CD14-positive monocyte (primary cell): ENCODE measurements around the gene DRGX. TPM values are rescaled to one million over a fixed set of nuclear protein-coding genes. Genes with fewer than 3 reads are reported as not detected.

Experiments used
- DNase-seq, 3 donors: peaks; one replicate each; pipeline ENCODE4 v3.0.0-alpha.2; 2011 to 2022
- H2AFZ ChIP-seq: 2 replicates; pipeline ENCODE4 v1.6.0; 2012; ENCODE audit warnings: mild to moderate bottlenecking, low read depth, low read length, inconsistent platforms; ENCODE audit not compliant: insufficient read depth, poor library complexity, severe bottlenecking
- H3K27ac ChIP-seq, 2 donors: 1 replicate in 1 of 2; 2 replicates in 1 of 2; pipeline ENCODE4 v1.5.1; 2012 to 2013; ENCODE audit warnings: low read length in 2 of 2, control low read depth in 1 of 2, inconsistent platforms in 1 of 2, low read depth in 1 of 2, mild to moderate bottlenecking in 1 of 2
- H3K27me3 ChIP-seq, 2 donors: one replicate each; pipeline versions ENCODE4 v1.6.0 to v1.6.1; 2011 to 2013; ENCODE audit warnings: low read length in 2 of 2; ENCODE audit not compliant: control insufficient read depth in 2 of 2, insufficient read depth in 2 of 2
- H3K36me3 ChIP-seq, 2 donors: replicated peaks in 1 of 2; 1 replicate in 1 of 2; 2 replicates in 1 of 2; pipeline versions ENCODE4 v1.5.1 to v1.6.1; 2012 to 2013; ENCODE audit warnings: low read length in 2 of 2, control low read depth in 1 of 2, inconsistent platforms in 1 of 2, mild to moderate bottlenecking in 1 of 2; ENCODE audit not compliant: insufficient read depth in 2 of 2, control insufficient read depth in 1 of 2
- H3K4me1 ChIP-seq, 2 donors: 1 replicate in 1 of 2; 2 replicates in 1 of 2; pipeline versions ENCODE4 v1.5.1 to v1.6.1; 2012 to 2013; ENCODE audit warnings: low read length in 2 of 2, control low read depth in 1 of 2, inconsistent platforms in 1 of 2, mild to moderate bottlenecking in 1 of 2, moderate library complexity in 1 of 2; ENCODE audit not compliant: insufficient read depth in 2 of 2, control insufficient read depth in 1 of 2
- H3K4me2 ChIP-seq: replicated peaks from 2 replicates; pipeline ENCODE3; 2012; ENCODE audit warnings: low read length, moderate library complexity, mild to moderate bottlenecking; ENCODE audit not compliant: poor library complexity, severe bottlenecking; ENCODE audit errors: extremely low read depth
- H3K4me3 ChIP-seq, 3 experiments: fragments of 200-600 bp in 1 of 3; sonication (generic) in 1 of 3; replicated peaks in 1 of 3; 1 replicate in 2 of 3; 2 replicates in 1 of 3; pipeline ENCODE4 v1.5.1; 2011 to 2013; ENCODE audit warnings: low read length in 3 of 3, mild to moderate bottlenecking in 3 of 3, control low read depth in 2 of 3, low read depth in 2 of 3, inconsistent platforms in 1 of 3, moderate library complexity in 1 of 3
- H3K79me2 ChIP-seq: 2 replicates; pipeline ENCODE4 v1.6.0; 2012; ENCODE audit warnings: mild to moderate bottlenecking, control low read depth, inconsistent platforms, low read length, moderate library complexity; ENCODE audit not compliant: insufficient read depth
- H3K9ac ChIP-seq: 2 replicates; pipeline ENCODE4 v1.6.0; 2017; ENCODE audit warnings: low read length, mild to moderate bottlenecking; ENCODE audit not compliant: insufficient read depth, poor library complexity, severe bottlenecking
- H3K9me3 ChIP-seq, 2 donors: replicated peaks in 1 of 2; 1 replicate in 1 of 2; 2 replicates in 1 of 2; pipeline versions ENCODE4 v1.5.1 to v1.6.1; 2012 to 2013; ENCODE audit warnings: low read length in 2 of 2, control low read depth in 1 of 2; ENCODE audit not compliant: control insufficient read depth in 1 of 2, insufficient read depth in 1 of 2
- H4K20me1 ChIP-seq: 2 replicates; pipeline ENCODE4 v1.6.0; 2012; ENCODE audit warnings: mild to moderate bottlenecking, low read length, control low read depth, moderate library complexity; ENCODE audit not compliant: insufficient read depth
- H3K27ac Mint-ChIP-seq, 7 donors: one replicate each; pipeline ENCODE4 v1.8.0; 2020; ENCODE audit warnings: mild to moderate bottlenecking in 7 of 7, mixed read lengths in 7 of 7, moderate library complexity in 6 of 7, inconsistent platforms in 2 of 7
- H3K27me3 Mint-ChIP-seq, 3 donors: one replicate each; pipeline ENCODE4 v1.8.0; 2021 to 2022; ENCODE audit warnings: low read depth in 3 of 3, mild to moderate bottlenecking in 3 of 3, mixed read lengths in 3 of 3, moderate library complexity in 3 of 3, inconsistent platforms in 1 of 3
- H3K36me3 Mint-ChIP-seq, 2 donors: one replicate each; pipeline ENCODE4 v1.8.0; 2020; ENCODE audit warnings: mixed read lengths in 2 of 2, inconsistent platforms in 1 of 2, mild to moderate bottlenecking in 1 of 2
- H3K4me1 Mint-ChIP-seq: one replicate; pipeline ENCODE4 v1.8.0; 2020; ENCODE audit warnings: mild to moderate bottlenecking, mixed read lengths
- H3K4me3 Mint-ChIP-seq, 2 donors: one replicate each; pipeline ENCODE4 v1.8.0; 2020; ENCODE audit warnings: mild to moderate bottlenecking in 2 of 2, mixed read lengths in 2 of 2, moderate library complexity in 1 of 2
- H3K9me3 Mint-ChIP-seq, 7 donors: one replicate each; pipeline ENCODE4 v1.8.0; 2020 to 2022; ENCODE audit warnings: mixed read lengths in 7 of 7, mild to moderate bottlenecking in 6 of 7, moderate library complexity in 6 of 7, inconsistent platforms in 2 of 7
- WGBS: methylation state at CpG from one replicate; pipeline ENCODE4 v1.1.5; 2013; ENCODE audit warnings: missing lambda C conversion rate; ENCODE audit not compliant: insufficient coverage; 5-methylcytosine and 5-hydroxymethylcytosine counted together
- intact Hi-C, 2 donors: fragments of 100-400 bp; cut with micrococcal nuclease; formaldehyde crosslinking; loops; one replicate each; pipeline versions ENCODE4 v1.15.0 to v1.15.1; 2023
- polyA plus RNA-seq, 3 donors: library from polyadenylated mRNA; depleted of rRNA in 1 of 3; unstranded in 2 of 3; stranded (reverse) in 1 of 3; fragments of 300-500 nt in 2 of 3; fragments of >200 nt in 1 of 3; fragmentation: Illumina TruSeq in 2 of 3; gene quantifications; 1 replicate in 2 of 3; 2 replicates in 1 of 3; pipeline ENCODE4 v1.2.3, GENCODE V29; 2012 to 2021
- TF ChIP-seq, protein P1 (sequence below): fragments of 200-600 bp; IDR thresholded peaks from one replicate; pipeline ENCODE4 v1.8.0; 2022; ENCODE audit warnings: antibody characterized with exemption, mild to moderate bottlenecking

Gene DRGX
- polyA plus RNA-seq, 3 donors: not detected

DNA sequence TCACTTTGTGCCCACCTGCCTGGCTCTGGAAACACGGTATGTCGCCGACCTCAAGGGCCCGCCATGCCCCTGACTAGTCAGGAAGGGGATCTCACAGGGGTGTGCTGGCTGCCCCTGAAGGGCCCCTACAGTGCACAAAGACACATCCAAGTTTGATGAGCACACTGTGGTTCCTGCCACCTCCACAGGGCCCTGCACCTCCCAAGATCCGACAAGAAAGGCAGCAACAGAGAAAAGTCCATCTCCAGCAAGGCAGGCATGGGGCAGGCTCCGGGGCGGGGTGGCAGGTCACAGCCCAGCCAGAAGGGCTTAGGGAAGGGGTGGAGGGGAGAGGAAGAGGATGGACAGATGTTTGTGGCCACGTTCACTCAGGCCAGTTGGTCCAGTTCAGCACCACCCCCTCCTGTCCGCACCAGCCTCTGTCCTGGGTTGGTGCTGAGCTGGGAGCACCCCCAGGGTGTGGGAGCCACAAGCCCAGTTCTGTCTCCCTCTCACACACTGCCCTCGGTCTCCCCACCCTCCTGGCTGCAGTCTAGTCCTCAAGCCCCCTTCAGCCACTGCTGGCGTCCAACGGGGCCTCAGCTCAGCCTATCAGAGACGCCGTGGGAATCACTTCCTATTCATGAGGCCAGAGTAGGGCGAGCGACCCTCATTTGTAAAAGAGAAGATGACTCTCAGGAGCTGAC lies 11.5 kb downstream of the DRGX start:
- Histone ChIP-seq H3K27me3 (peaks cover 0 to 13% of the 10 kb centered on the region in 2 donors), H3K9ac (no peak overlapping the region), H3K4me1 (no peaks in the 10 kb centered on the region), H3K4me3 (no peak overlapping the region), H3K79me2 (no peaks in the 10 kb centered on the region), H3K36me3 (no peaks in the 10 kb centered on the region), H4K20me1 (no peaks in the 10 kb centered on the region), H3K9me3 (no peaks in the 10 kb centered on the region), H2AFZ (no peak overlapping the region), H3K4me2 (no peak overlapping the region), H3K27ac (no peak overlapping the region)
- intact Hi-C loops: no loop called here
- no peak overlapping the region for H3K4me3 Mint-ChIP-seq
- no peak for DNase-seq
- H3K27ac Mint-ChIP-seq: peak overlapping the region in 1 of 7 donors; percentile 72
- TF ChIP-seq, protein P1, sequence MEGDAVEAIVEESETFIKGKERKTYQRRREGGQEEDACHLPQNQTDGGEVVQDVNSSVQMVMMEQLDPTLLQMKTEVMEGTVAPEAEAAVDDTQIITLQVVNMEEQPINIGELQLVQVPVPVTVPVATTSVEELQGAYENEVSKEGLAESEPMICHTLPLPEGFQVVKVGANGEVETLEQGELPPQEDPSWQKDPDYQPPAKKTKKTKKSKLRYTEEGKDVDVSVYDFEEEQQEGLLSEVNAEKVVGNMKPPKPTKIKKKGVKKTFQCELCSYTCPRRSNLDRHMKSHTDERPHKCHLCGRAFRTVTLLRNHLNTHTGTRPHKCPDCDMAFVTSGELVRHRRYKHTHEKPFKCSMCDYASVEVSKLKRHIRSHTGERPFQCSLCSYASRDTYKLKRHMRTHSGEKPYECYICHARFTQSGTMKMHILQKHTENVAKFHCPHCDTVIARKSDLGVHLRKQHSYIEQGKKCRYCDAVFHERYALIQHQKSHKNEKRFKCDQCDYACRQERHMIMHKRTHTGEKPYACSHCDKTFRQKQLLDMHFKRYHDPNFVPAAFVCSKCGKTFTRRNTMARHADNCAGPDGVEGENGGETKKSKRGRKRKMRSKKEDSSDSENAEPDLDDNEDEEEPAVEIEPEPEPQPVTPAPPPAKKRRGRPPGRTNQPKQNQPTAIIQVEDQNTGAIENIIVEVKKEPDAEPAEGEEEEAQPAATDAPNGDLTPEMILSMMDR: no peak
- peaks cover 3% of the 10 kb centered on the region for H3K4me1 Mint-ChIP-seq
- H3K27me3 Mint-ChIP-seq: peaks cover 18 to 22% (median 20%) of the 10 kb centered on the region in 3 donors
- H3K9me3 Mint-ChIP-seq: no peaks in the 10 kb centered on the region
- H3K36me3 Mint-ChIP-seq: no peaks in the 10 kb centered on the region
- 85% methylated on average over 12 of the region's 16 CpGs for WGBS

DNA sequence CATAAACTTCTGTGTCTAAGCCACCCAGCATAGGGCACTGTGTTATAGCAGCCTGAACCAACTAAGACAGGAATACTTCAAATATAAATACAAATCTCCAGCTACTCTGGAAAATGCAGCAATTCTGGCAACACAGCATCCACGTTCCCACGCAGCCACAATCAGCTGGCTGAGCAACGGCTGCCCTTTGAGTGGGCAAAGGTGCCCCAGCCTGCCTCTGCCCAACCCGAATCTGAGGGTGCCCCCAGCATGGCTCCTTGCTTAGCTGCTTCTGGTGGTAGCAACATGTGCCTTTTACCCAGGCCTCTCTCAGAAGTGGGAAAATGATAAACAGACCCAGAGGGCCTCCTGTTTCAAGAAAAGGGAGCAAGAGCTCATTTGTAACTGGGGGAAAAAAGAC lies 12.0 kb downstream of the DRGX start:
- H3K27me3 ChIP-seq: peaks cover 0 to 10% of the 10 kb centered on the region in 2 donors
- TF ChIP-seq, protein P1: no peak
- Mint-ChIP-seq H3K4me1 (peaks cover 3% of the 10 kb centered on the region), H3K27me3 (peaks cover 15 to 17% (median 17%) of the 10 kb centered on the region in 3 donors), H3K36me3 (no peaks in the 10 kb centered on the region), H3K27ac (no peak overlapping the region), H3K4me3 (no peak overlapping the region), H3K9me3 (no peaks in the 10 kb centered on the region)
- no peak overlapping the region for H3K4me2 ChIP-seq
- H3K9ac ChIP-seq: no peak overlapping the region
- H4K20me1 ChIP-seq: no peaks in the 10 kb centered on the region
- H3K27ac ChIP-seq: no peak overlapping the region
- no peak overlapping the region for H2AFZ ChIP-seq
- 92% methylated on average over 4 of the region's 4 CpGs for WGBS
- no peak for DNase-seq
- no peaks in the 10 kb centered on the region for H3K9me3 ChIP-seq
- H3K36me3 ChIP-seq: no peaks in the 10 kb centered on the region
- H3K4me1 ChIP-seq: no peaks in the 10 kb centered on the region
- H3K4me3 ChIP-seq: no peak overlapping the region
- H3K79me2 ChIP-seq: no peaks in the 10 kb centered on the region
- intact Hi-C loops: no loop called here
